Endothelial cell of umbilical vein (primary cell): ENCODE results near the gene ATG14. TPM values are rescaled to one million over a fixed set of nuclear protein-coding genes. Genes with fewer than 3 reads are reported as not detected.

Experiments used
- BruUV-seq: library from RNA; stranded (reverse); fragments of 400-500 nt; replicated peaks from 2 replicates; lab custom pipeline; 2021; lab: Mats Ljungman, UMichigan
- CTCF ChIA-PET: fragments of 300-600, 350-600 bp; sonication (Branson Sonifier 250); formaldehyde crosslinking; loops from one replicate; lab custom pipeline; 2021; ENCODE audit warnings: antibody characterized with exemption, inconsistent platforms; lab: Charles Lee
- POLR2A ChIA-PET: fragments of 300-600, 350-600 bp; sonication (Branson Sonifier 250); formaldehyde crosslinking; loops from one replicate; lab custom pipeline; 2021; ENCODE audit warnings: antibody characterized with exemption, inconsistent platforms; lab: Charles Lee
- DNase-seq: peaks from one replicate; pipeline ENCODE4 v3.0.0-alpha.2; 2011; ENCODE audit warnings: low read depth, low spot score
- FAIRE-seq: peaks from 2 replicates; lab custom pipeline; 2011; peaks lifted over from hg19 to GRCh38; lab: Jason Lieb, UNC
- H2AFZ ChIP-seq: 2 replicates; pipeline ENCODE4 v1.6.0; 2012; ENCODE audit warnings: low read depth, low read length, control low read depth, inconsistent platforms
- H3K27ac ChIP-seq: 2 replicates; pipeline ENCODE4 v1.5.1; 2011; ENCODE audit warnings: low read depth, mild to moderate bottlenecking, control low read depth, low read length, moderate library complexity; ENCODE audit not compliant: insufficient read depth
- H3K27me3 ChIP-seq, 2 experiments: 2 replicates each; pipeline versions ENCODE4 v1.6.0 to v1.6.1; 2011; ENCODE audit warnings: low read length in 2 of 2, mixed read lengths in 1 of 2; ENCODE audit not compliant: control insufficient read depth in 2 of 2, insufficient read depth in 2 of 2
- H3K36me3 ChIP-seq, 2 experiments: 2 replicates in 1 of 2; 3 replicates in 1 of 2; pipeline ENCODE4 v1.5.1; 2011; ENCODE audit warnings: low read length in 2 of 2, mild to moderate bottlenecking in 1 of 2, moderate library complexity in 1 of 2; ENCODE audit not compliant: control insufficient read depth in 2 of 2, insufficient read depth in 2 of 2; ENCODE audit errors: extremely low read depth in 1 of 2
- H3K4me1 ChIP-seq: 3 replicates; pipeline ENCODE4 v1.5.1; 2011; ENCODE audit warnings: mild to moderate bottlenecking, low read length; ENCODE audit not compliant: control insufficient read depth, insufficient read depth; ENCODE audit errors: extremely low read depth
- H3K4me2 ChIP-seq: 2 replicates; pipeline ENCODE4 v1.6.1; 2011; ENCODE audit warnings: low read length, control low read depth, mixed read lengths; ENCODE audit not compliant: insufficient read depth
- H3K4me3 ChIP-seq, 3 experiments: fragments of 200-600 bp in 1 of 3; sonication (generic), shearing (Covaris generic) in 1 of 3; replicated peaks in 1 of 3; 2 replicates each; pipeline ENCODE4 v1.5.1; 2011 to 2016; ENCODE audit warnings: control low read depth in 3 of 3, low read length in 3 of 3, mild to moderate bottlenecking in 2 of 3, inconsistent platforms in 1 of 3, low read depth in 1 of 3, moderate library complexity in 1 of 3; ENCODE audit not compliant: insufficient read depth in 1 of 3
- H3K79me2 ChIP-seq: 2 replicates; pipeline ENCODE4 v1.6.0; 2012; ENCODE audit warnings: low read length, inconsistent platforms; ENCODE audit not compliant: control insufficient read depth, insufficient read depth
- H3K9ac ChIP-seq: replicated peaks from 2 replicates; pipeline ENCODE3; 2011; ENCODE audit warnings: low read length, control low read depth; ENCODE audit not compliant: insufficient read depth; ENCODE audit errors: extremely low read depth
- H3K9me1 ChIP-seq: replicated peaks from 3 replicates; pipeline ENCODE4 v1.6.0; 2011; ENCODE audit warnings: mild to moderate bottlenecking, low read length; ENCODE audit not compliant: control insufficient read depth, insufficient read depth; ENCODE audit errors: extremely low read depth
- H3K9me3 ChIP-seq: replicated peaks from 2 replicates; pipeline ENCODE4 v1.5.1; 2012; ENCODE audit warnings: low read length, inconsistent platforms; ENCODE audit not compliant: control insufficient read depth, insufficient read depth
- H4K20me1 ChIP-seq: replicated peaks from 2 replicates; pipeline ENCODE3; 2011; ENCODE audit warnings: mild to moderate bottlenecking, low read length; ENCODE audit not compliant: control insufficient read depth, insufficient read depth; ENCODE audit errors: extremely low read depth
- EZH2 ChIP-seq: IDR thresholded peaks from 2 replicates; pipeline ENCODE4 v1.6.1; 2012; ENCODE audit warnings: borderline replicate concordance, low read depth, mild to moderate bottlenecking, moderate library complexity, low read length, inconsistent platforms; ENCODE audit not compliant: severe bottlenecking
- FOS ChIP-seq: IDR thresholded peaks from 2 replicates; pipeline ENCODE4 v1.6.1; 2011; ENCODE audit warnings: mild to moderate bottlenecking, low read length, moderate library complexity, borderline replicate concordance; ENCODE audit not compliant: insufficient read depth
- GATA2 ChIP-seq: IDR thresholded peaks from 2 replicates; pipeline ENCODE4 v1.7.0; 2011; ENCODE audit warnings: low read depth, mild to moderate bottlenecking, moderate library complexity, mixed read lengths, low read length; ENCODE audit not compliant: insufficient read length, insufficient read depth
- JUN ChIP-seq: IDR thresholded peaks from 2 replicates; pipeline ENCODE4 v1.6.1; 2011; ENCODE audit warnings: borderline replicate concordance, low read depth; ENCODE audit not compliant: insufficient read length, insufficient read depth
- MYC ChIP-seq: IDR thresholded peaks from one replicate; pipeline ENCODE4 v1.6.1; 2011; ENCODE audit warnings: mild to moderate bottlenecking, low read depth, low read length
- POLR2A ChIP-seq: IDR thresholded peaks from 2 replicates; pipeline ENCODE4 v1.6.1; 2012; ENCODE audit warnings: low read depth, mild to moderate bottlenecking, control low read depth, low read length
- dilution Hi-C: fragments of 300-500 bp; cut with MboI; formaldehyde crosslinking; loops from one replicate; pipeline ENCODE4 v1.15.0; 2019; ENCODE audit warnings: low sequenced_read_pairs; ENCODE audit not compliant: extremely low pct_ligation_motif_present
- intact Hi-C: fragments of 100-400 bp; cut with micrococcal nuclease; formaldehyde crosslinking; loops from one replicate; pipeline ENCODE4 v1.10.0; 2022
- polyA plus RNA-seq, 4 experiments: library from polyadenylated mRNA; depleted of rRNA in 3 of 4; stranded (reverse) in 3 of 4; unstranded in 1 of 4; fragments of >200 nt; gene quantifications; 2 replicates each; pipeline versions ENCODE4 v1.2.1 to v1.2.3, GENCODE V29; 2011 to 2012; ENCODE audit warnings: missing spikeins in 1 of 4
- total RNA-seq: library from RNA; stranded (reverse); gene quantifications from 2 replicates; pipeline ENCODE4 v1.2.3, GENCODE V29; 2021
- TF ChIP-seq, protein P1 (sequence below), 2 donors: IDR thresholded peaks; 1 replicate in 1 of 2; 2 replicates in 1 of 2; pipeline ENCODE4 v1.5.1; 2011; ENCODE audit warnings: low read length in 2 of 2, mild to moderate bottlenecking in 2 of 2, moderate library complexity in 2 of 2, control low read depth in 1 of 2, inconsistent platforms in 1 of 2, low read depth in 1 of 2; ENCODE audit not compliant: insufficient read depth in 1 of 2; ENCODE audit errors: extremely low read depth in 1 of 2

The ATG14 gene
- total and polyA plus RNA-seq, 2 donors (not counting 3 experiments of a cell fraction or from before 2014, with no cell fraction given) = 5.9 to 10.0 TPM

DNA sequence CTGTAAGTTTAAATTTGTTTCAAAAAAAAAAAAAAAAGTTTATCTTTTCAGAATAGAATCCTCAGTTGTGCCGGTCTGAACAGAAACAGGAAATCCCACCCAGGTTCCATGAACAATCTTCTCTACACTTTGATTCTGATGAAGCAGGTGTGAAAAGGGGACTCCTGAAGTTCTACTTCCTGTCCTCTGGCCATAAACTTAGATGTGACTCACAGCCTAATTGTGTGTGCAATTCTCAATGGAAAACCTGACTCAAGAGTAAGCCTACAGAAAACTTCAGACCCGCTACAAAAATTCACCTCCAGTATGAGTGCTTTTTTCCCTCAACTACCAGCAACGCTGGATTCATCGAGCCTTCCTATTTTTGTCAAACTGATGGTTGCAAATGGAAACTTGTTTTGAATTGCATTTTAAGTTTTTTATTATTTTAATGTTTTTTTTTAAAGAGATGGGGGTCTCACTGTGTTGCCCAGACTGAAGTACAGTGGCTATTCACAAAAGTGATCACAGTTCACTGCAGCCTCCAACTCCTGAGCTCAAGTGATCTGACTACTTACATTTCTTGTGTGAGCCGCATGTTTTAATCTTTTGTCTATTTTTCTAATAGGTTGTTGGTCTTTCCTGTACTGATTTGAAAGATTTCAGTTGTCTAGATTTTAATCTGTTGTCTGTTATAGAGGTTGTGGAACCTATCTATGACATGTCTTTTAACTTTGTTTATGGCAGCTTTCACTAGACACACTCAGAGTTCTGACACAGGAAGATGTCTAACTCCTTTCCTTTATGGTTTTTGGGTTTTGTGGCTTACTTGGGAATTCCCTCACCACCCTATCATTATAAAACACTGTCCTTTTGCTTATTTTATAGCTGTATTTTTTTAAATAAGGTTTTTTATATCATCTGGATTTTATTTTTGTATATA, 37.6 kb downstream of the ATG14 start:
- CTCF ChIA-PET = interaction anchor here (0.6 to 2.6 kb wide), 3 partner anchors 8 to 259 kb away, joined by 3 to 8 read pairs (median 4); no protein-coding TSS in a partner anchor

More for the DNA sequence above, 37.6 kb downstream of the ATG14 start:
- no peaks in the 10 kb centered on the region for H4K20me1 ChIP-seq
- no peak overlapping the region for H3K4me3 ChIP-seq
- H3K4me2 ChIP-seq = no peak overlapping the region
- no peaks in the 10 kb centered on the region for H3K27me3 ChIP-seq
- no peaks in the 10 kb centered on the region for H3K9me3 ChIP-seq
- no TSS peak for BruUV-seq
- POLR2A ChIA-PET = no interaction called here
- H3K9ac ChIP-seq = no peak overlapping the region
- no peak overlapping the region for H3K27ac ChIP-seq
- dilution Hi-C loops (no loop called here), intact Hi-C loops (no loop called here)
- FAIRE-seq = peak; percentile 18
- peak; percentile 39 for DNase-seq
- no peaks in the 10 kb centered on the region for H3K4me1 ChIP-seq
- no peaks in the 10 kb centered on the region for H3K79me2 ChIP-seq
- H2AFZ ChIP-seq = no peak overlapping the region
- TF ChIP-seq EZH2 (no peak), JUN (no peak), GATA2 (no peak), POLR2A (no peak), MYC (no peak), FOS (peak; percentile 58)
- TF ChIP-seq, protein P1, sequence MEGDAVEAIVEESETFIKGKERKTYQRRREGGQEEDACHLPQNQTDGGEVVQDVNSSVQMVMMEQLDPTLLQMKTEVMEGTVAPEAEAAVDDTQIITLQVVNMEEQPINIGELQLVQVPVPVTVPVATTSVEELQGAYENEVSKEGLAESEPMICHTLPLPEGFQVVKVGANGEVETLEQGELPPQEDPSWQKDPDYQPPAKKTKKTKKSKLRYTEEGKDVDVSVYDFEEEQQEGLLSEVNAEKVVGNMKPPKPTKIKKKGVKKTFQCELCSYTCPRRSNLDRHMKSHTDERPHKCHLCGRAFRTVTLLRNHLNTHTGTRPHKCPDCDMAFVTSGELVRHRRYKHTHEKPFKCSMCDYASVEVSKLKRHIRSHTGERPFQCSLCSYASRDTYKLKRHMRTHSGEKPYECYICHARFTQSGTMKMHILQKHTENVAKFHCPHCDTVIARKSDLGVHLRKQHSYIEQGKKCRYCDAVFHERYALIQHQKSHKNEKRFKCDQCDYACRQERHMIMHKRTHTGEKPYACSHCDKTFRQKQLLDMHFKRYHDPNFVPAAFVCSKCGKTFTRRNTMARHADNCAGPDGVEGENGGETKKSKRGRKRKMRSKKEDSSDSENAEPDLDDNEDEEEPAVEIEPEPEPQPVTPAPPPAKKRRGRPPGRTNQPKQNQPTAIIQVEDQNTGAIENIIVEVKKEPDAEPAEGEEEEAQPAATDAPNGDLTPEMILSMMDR (IDR thresholded peaks at IDR 0.05; ENCODE audit: extremely low read depth in 1 of 2, insufficient read depth in 1 of 2, low read depth in 1 of 2, low read length in 2 of 2) = no peak
- peaks cover 6 to 7% of the 10 kb centered on the region in 2 experiments for H3K36me3 ChIP-seq
- no peaks in the 10 kb centered on the region for H3K9me1 ChIP-seq
